Cerebellar cortex (tissue), 1 donor: ENCODE data around the gene RASGEF1C.
A peak's percentile ranks its signal among the peaks of the same experiment; 100 is the strongest.

Source experiments
- DNase-seq: peaks from one replicate; pipeline ENCODE4 v3.0.0-alpha.2; 2015; ENCODE audit warnings: low spot score

The RASGEF1C gene

GRCh38 chr5:180209137-180209581 lies at the start of gene RASGEF1C:
TSS of gene RASGEF1C (minus strand) at chr5:180209211. CDS start at chr5:180138052, 71,159 bp downstream.
- DNase-seq, result peak; percentile 55

GRCh38 chr5:180253036-180253824 lies 44.2 kb upstream of the RASGEF1C start:
- no peak for DNase-seq

GRCh38 chr5:180251887-180252286 lies 42.9 kb upstream of the RASGEF1C start:
- DNase-seq, result peak; percentile 4

- peak; percentile 96 for DNase-seq
These were observed 42.1 kb upstream of the RASGEF1C start for GRCh38 chr5:180251141-180251540.

- no peak for DNase-seq
These were observed 41.3 kb upstream of the RASGEF1C start for GRCh38 chr5:180250329-180250728.

GRCh38 chr5:180241600-180241999 lies 32.6 kb upstream of the RASGEF1C start:
- DNase-seq, result no peak

GRCh38 chr5:180238631-180239030 lies 29.6 kb upstream of the RASGEF1C start:
- no peak for DNase-seq

GRCh38 chr5:180235846-180236245 lies 26.8 kb upstream of the RASGEF1C start:
- DNase-seq, result no peak

- DNase-seq, result no peak
These were observed 26.1 kb upstream of the RASGEF1C start for GRCh38 chr5:180235077-180235476.

GRCh38 chr5:180234271-180234670 lies 25.3 kb upstream of the RASGEF1C start:
- DNase-seq, result no peak

- DNase-seq, result no peak
These were observed 24.7 kb upstream of the RASGEF1C start for GRCh38 chr5:180233729-180234128.

GRCh38 chr5:180230017-180230416 lies 21.0 kb upstream of the RASGEF1C start:
- no peak for DNase-seq

- DNase-seq, result no peak
These were observed 13.0 kb upstream of the RASGEF1C start for GRCh38 chr5:180222056-180222455.

- no peak for DNase-seq
These were observed 8.8 kb upstream of the RASGEF1C start for GRCh38 chr5:180217797-180218196.

GRCh38 chr5:180216646-180217171 lies 7.7 kb upstream of the RASGEF1C start:
- DNase-seq, result no peak

GRCh38 chr5:180215783-180216630 lies 7.0 kb upstream of the RASGEF1C start:
- no peak for DNase-seq

GRCh38 chr5:180214870-180215770 lies 6.1 kb upstream of the RASGEF1C start:
- DNase-seq, result no peak

GRCh38 chr5:180213657-180214207 lies 4.7 kb upstream of the RASGEF1C start:
- no peak for DNase-seq

- DNase-seq, result no peak
These were observed 4.2 kb upstream of the RASGEF1C start for GRCh38 chr5:180213256-180213600.

- no peak for DNase-seq
These were observed 3.6 kb upstream of the RASGEF1C start for GRCh38 chr5:180212363-180213255.

GRCh38 chr5:180211761-180212035 lies 2.7 kb upstream of the RASGEF1C start:
- no peak for DNase-seq
